Endodermal cell (in vitro differentiated cells): Measurements from ENCODE around the gene MERTK. TPM values are rescaled to one million over a fixed set of nuclear protein-coding genes. Genes with fewer than 3 reads are reported as not detected.

Experiments
- DNase-seq: peaks from one replicate; pipeline ENCODE4 v3.0.0-alpha.2; 2017
- H3K27ac ChIP-seq: 2 replicates; pipeline ENCODE4 v1.5.1; 2013; ENCODE audit warnings: mild to moderate bottlenecking, low read depth, low read length, moderate library complexity
- H3K27me3 ChIP-seq: 2 replicates; pipeline ENCODE4 v1.6.1; 2013; ENCODE audit warnings: mild to moderate bottlenecking, low read length, moderate library complexity; ENCODE audit not compliant: insufficient read depth, control insufficient read depth, poor library complexity, severe bottlenecking
- H3K36me3 ChIP-seq: 2 replicates; pipeline ENCODE4 v1.7.0; 2013; ENCODE audit warnings: mild to moderate bottlenecking, low read length, moderate library complexity; ENCODE audit not compliant: control insufficient read depth, insufficient read depth
- H3K4me1 ChIP-seq: one replicate; pipeline ENCODE4 v1.7.0; 2013; ENCODE audit warnings: low read length; ENCODE audit not compliant: control insufficient read depth, insufficient read depth
- H3K4me3 ChIP-seq: 2 replicates; pipeline ENCODE4 v1.5.1; 2013; ENCODE audit warnings: mild to moderate bottlenecking, low read length, moderate library complexity
- H3K9ac ChIP-seq: 2 replicates; pipeline ENCODE4 v1.6.1; 2013; ENCODE audit warnings: mild to moderate bottlenecking, low read length, moderate library complexity; ENCODE audit not compliant: poor library complexity, severe bottlenecking; ENCODE audit errors: extremely low read depth
- H3K9me3 ChIP-seq: 2 replicates; pipeline ENCODE4 v1.6.1; 2013; ENCODE audit warnings: mild to moderate bottlenecking, low read length, moderate library complexity; ENCODE audit not compliant: control insufficient read depth
- H3K27ac Mint-ChIP-seq: 2 replicates; pipeline ENCODE4 v1.8.0; 2020; ENCODE audit warnings: mixed read lengths
- H3K27me3 Mint-ChIP-seq: 2 replicates; pipeline ENCODE4 v1.8.0; 2021; ENCODE audit warnings: mild to moderate bottlenecking, mixed read lengths; ENCODE audit not compliant: insufficient read depth
- H3K36me3 Mint-ChIP-seq: 2 replicates; pipeline ENCODE4 v1.8.0; 2020; ENCODE audit warnings: low read depth, mixed read lengths
- H3K4me1 Mint-ChIP-seq: 2 replicates; pipeline ENCODE4 v1.8.0; 2020; ENCODE audit warnings: mixed read lengths
- H3K4me3 Mint-ChIP-seq: 2 replicates; pipeline ENCODE4 v1.8.0; 2020; ENCODE audit warnings: mild to moderate bottlenecking, moderate library complexity, mixed read lengths
- H3K9me3 Mint-ChIP-seq: 2 replicates; pipeline ENCODE4 v1.8.0; 2020; ENCODE audit warnings: mild to moderate bottlenecking, mixed read lengths
- CTCF ChIP-seq: fragments of 200-600 bp; sonication (generic); conservative IDR thresholded peaks from 2 replicates; pipeline ENCODE4 v1.5.0; 2021; ENCODE audit warnings: antibody characterized with exemption, mild to moderate bottlenecking
- WGBS, 2 experiments: methylation state at CpG; one replicate each; pipeline versions ENCODE4 v1.1.5 to v1.1.7; 2013; ENCODE audit warnings: missing lambda C conversion rate in 2 of 2, mixed read lengths in 1 of 2; ENCODE audit not compliant: insufficient coverage in 1 of 2, insufficient read length in 1 of 2; 5-methylcytosine and 5-hydroxymethylcytosine counted together
- total RNA-seq, 2 donors: library from RNA; stranded (reverse); fragmentation: NEBNext Ultra II Directional in 1 of 2; extraction: Animal tissue kit (Norgen Biotek cat#: 25700) in 1 of 2; gene quantifications; 2 replicates in 1 of 2; 3 replicates in 1 of 2; pipeline ENCODE4 v1.2.1, GENCODE V29; 2021

MERTK gene
- total RNA-seq, 2 donors from 2014 or later: 22.3 to 36.6 TPM

- H3K4me1 ChIP-seq: peaks cover 3% of the 10 kb centered on the region
- no peaks in the 10 kb centered on the region for H3K9me3 ChIP-seq
- Mint-ChIP-seq H3K27ac (no peak overlapping the region), H3K4me1 (peaks cover 9% of the 10 kb centered on the region), H3K36me3 (peaks cover 65% of the 10 kb centered on the region), H3K9me3 (no peaks in the 10 kb centered on the region), H3K4me3 (no peak overlapping the region), H3K27me3 (no peaks in the 10 kb centered on the region)
- peaks cover 78% of the 10 kb centered on the region for H3K36me3 ChIP-seq
- no peak overlapping the region for H3K4me3 ChIP-seq
- TF ChIP-seq CTCF: no peak
- H3K9ac ChIP-seq: no peak overlapping the region
- H3K27ac ChIP-seq: no peak overlapping the region
- H3K27me3 ChIP-seq: no peaks in the 10 kb centered on the region
- DNase-seq: no peak
- whole genome bisulfite sequencing, 2 experiments: 90 to 95% methylated on average over 4 of the region's 4 CpGs
Measured at GRCh38 chr2:111948832-111949231, 50.4 kb downstream of the MERTK start.

- WGBS, 2 experiments: 100% methylated on average over 1 of the region's 1 CpG
Measured at GRCh38 chr2:111950236-111950635, 51.8 kb downstream of the MERTK start.

GRCh38 chr2:111951486-111951885 lies 53.1 kb downstream of the MERTK start:
- Histone ChIP-seq H3K9ac (no peak overlapping the region), H3K4me1 (no peaks in the 10 kb centered on the region), H3K36me3 (peaks cover 65% of the 10 kb centered on the region), H3K9me3 (no peaks in the 10 kb centered on the region), H3K27ac (no peak overlapping the region), H3K4me3 (no peak overlapping the region), H3K27me3 (no peaks in the 10 kb centered on the region)
- H3K9me3 Mint-ChIP-seq: no peaks in the 10 kb centered on the region
- no peak overlapping the region for H3K4me3 Mint-ChIP-seq
- H3K27ac Mint-ChIP-seq: no peak overlapping the region
- peaks cover 63% of the 10 kb centered on the region for H3K36me3 Mint-ChIP-seq
- TF ChIP-seq CTCF: no peak
- H3K4me1 Mint-ChIP-seq: peaks cover 4% of the 10 kb centered on the region
- DNase-seq: no peak
- 100% methylated on average over 1 of the region's 2 CpGs; no CpG with 5 or more reads in 1 of the 2 experiments for WGBS, 2 experiments
- no peaks in the 10 kb centered on the region for H3K27me3 Mint-ChIP-seq

More at GRCh38 chr2:111950236-111950635, 51.8 kb downstream of the MERTK start:
- no peak overlapping the region for H3K27ac ChIP-seq
- peaks cover 70% of the 10 kb centered on the region for H3K36me3 Mint-ChIP-seq
- peaks cover 12% of the 10 kb centered on the region for H3K4me1 Mint-ChIP-seq
- H3K9me3 Mint-ChIP-seq: no peaks in the 10 kb centered on the region
- H3K9me3 ChIP-seq: no peaks in the 10 kb centered on the region
- no peak for TF ChIP-seq CTCF
- no peak overlapping the region for H3K4me3 ChIP-seq
- no peak overlapping the region for H3K4me3 Mint-ChIP-seq
- H3K9ac ChIP-seq: no peak overlapping the region
- H3K27me3 ChIP-seq: no peaks in the 10 kb centered on the region
- H3K36me3 ChIP-seq: peaks cover 76% of the 10 kb centered on the region
- H3K27me3 Mint-ChIP-seq: no peaks in the 10 kb centered on the region
- no peak overlapping the region for H3K27ac Mint-ChIP-seq
- H3K4me1 ChIP-seq: peaks cover 3% of the 10 kb centered on the region
- DNase-seq: no peak
